Right atrium auricular region (tissue), 2 donors: Measurements from ENCODE around the gene DGAT2. TPM values are rescaled to one million over a fixed set of nuclear protein-coding genes. Genes with fewer than 3 reads are reported as not detected.

Experiments used
- DNase-seq: peaks from one replicate; pipeline ENCODE4 v3.0.0-alpha.2; 2019; ENCODE audit warnings: low spot score
- H3K27ac ChIP-seq, 2 donors: fragments of 200-600 bp; sonication (generic); 1 replicate in 1 of 2; 2 replicates in 1 of 2; pipeline ENCODE4 v1.5.1; 2016 to 2019
- H3K27me3 ChIP-seq, 2 donors: fragments of 200-600 bp; sonication (generic); one replicate each; pipeline versions ENCODE4 v1.5.1 to v1.6.0; 2017 to 2019
- H3K36me3 ChIP-seq: fragments of 200-600 bp; sonication (generic); one replicate; pipeline ENCODE4 v1.5.1; 2016
- H3K4me1 ChIP-seq, 2 donors: fragments of 200-600 bp; sonication (generic); one replicate each; pipeline versions ENCODE4 v1.5.1 to v1.6.0; 2017 to 2019
- H3K4me3 ChIP-seq, 2 donors: fragments of 200-600 bp; sonication (generic); 1 replicate in 1 of 2; 2 replicates in 1 of 2; pipeline ENCODE4 v1.5.1; 2017 to 2019; ENCODE audit warnings: mild to moderate bottlenecking in 1 of 2, moderate library complexity in 1 of 2
- H3K9me3 ChIP-seq, 2 donors: fragments of 200-600 bp; sonication (generic); one replicate each; pipeline ENCODE4 v1.5.1; 2019
- CTCF ChIP-seq, 2 donors: fragments of 200-600 bp; sonication (generic); IDR thresholded peaks; one replicate each; pipeline ENCODE4 v1.5.1; 2019; ENCODE audit warnings: antibody characterized with exemption in 2 of 2
- total RNA-seq, 2 donors: library from RNA; depleted of rRNA; stranded (reverse); fragments of >200 nt; gene quantifications; one replicate each; pipeline ENCODE4 v1.1.0, GENCODE V29; 2016

DGAT2 gene
- total RNA-seq, 2 donors from 2014 or later, result 2.7 to 27.7 TPM

GRCh38 chr11:75797792-75798191 is 29.2 kb downstream of the DGAT2 start:
- Histone ChIP-seq H3K27ac (no peak overlapping the region), H3K4me1 (peaks cover 0 to 6% of the 10 kb centered on the region in 2 donors), H3K4me3 (no peak overlapping the region), H3K9me3 (no peaks in the 10 kb centered on the region), H3K27me3 (no peaks in the 10 kb centered on the region), H3K36me3 (no peaks in the 10 kb centered on the region)
- no peak for DNase-seq
- TF ChIP-seq CTCF (IDR thresholded peaks at IDR 0.05), result no peak

GRCh38 chr11:75800136-75800675 is 31.6 kb downstream of the DGAT2 start:
- Histone ChIP-seq H3K4me1 (peaks cover 0 to 3% of the 10 kb centered on the region in 2 donors), H3K9me3 (no peaks in the 10 kb centered on the region), H3K27ac (no peak overlapping the region), H3K4me3 (no peak overlapping the region), H3K27me3 (no peaks in the 10 kb centered on the region), H3K36me3 (no peaks in the 10 kb centered on the region)
- DNase-seq, result no peak
- no peak for TF ChIP-seq CTCF (IDR thresholded peaks at IDR 0.05)

- TF ChIP-seq CTCF (IDR thresholded peaks at IDR 0.05), result no peak
- Histone ChIP-seq H3K27me3 (no peaks in the 10 kb centered on the region), H3K4me3 (no peak overlapping the region), H3K9me3 (no peaks in the 10 kb centered on the region), H3K36me3 (no peaks in the 10 kb centered on the region), H3K4me1 (peaks cover 0 to 3% of the 10 kb centered on the region in 2 donors), H3K27ac (no peak overlapping the region)
- no peak for DNase-seq
These were observed 32.3 kb downstream of the DGAT2 start for GRCh38 chr11:75800728-75801361.

GRCh38 chr11:75801362-75802020 is 32.9 kb downstream of the DGAT2 start:
- H3K36me3 ChIP-seq, result no peaks in the 10 kb centered on the region
- H3K4me3 ChIP-seq, result no peak overlapping the region
- peaks cover 0 to 3% of the 10 kb centered on the region in 2 donors for H3K4me1 ChIP-seq
- no peak for DNase-seq
- no peak for TF ChIP-seq CTCF (IDR thresholded peaks at IDR 0.05)
- no peak overlapping the region for H3K27ac ChIP-seq
- no peaks in the 10 kb centered on the region for H3K9me3 ChIP-seq
- no peaks in the 10 kb centered on the region for H3K27me3 ChIP-seq

GRCh38 chr11:75802021-75802912 is 33.7 kb downstream of the DGAT2 start:
- Histone ChIP-seq H3K4me1 (peaks cover 0 to 3% of the 10 kb centered on the region in 2 donors), H3K9me3 (no peaks in the 10 kb centered on the region), H3K27ac (no peak overlapping the region), H3K27me3 (no peaks in the 10 kb centered on the region), H3K4me3 (no peak overlapping the region), H3K36me3 (no peaks in the 10 kb centered on the region)
- DNase-seq, result no peak
- no peak for TF ChIP-seq CTCF (IDR thresholded peaks at IDR 0.05)
